Brain microvascular endothelial cell (primary cell): ENCODE measurements around the gene ZNF502.
A peak's percentile ranks its signal among the peaks of the same experiment; 100 is the strongest.

Experiments used
- DNase-seq: peaks from one replicate; pipeline ENCODE4 v3.0.0-alpha.2; 2020
- H3K27ac ChIP-seq: fragments of 250-450 bp; sonication (Bioruptor Pico); 2 replicates; pipeline ENCODE4 v1.5.1; 2020; ENCODE audit warnings: mild to moderate bottlenecking, moderate library complexity
- H3K27me3 ChIP-seq: fragments of 250-450 bp; sonication (Bioruptor Pico); replicated peaks from 2 replicates; pipeline ENCODE4 v1.5.1; 2020; ENCODE audit warnings: mild to moderate bottlenecking
- H3K36me3 ChIP-seq: fragments of 250-450 bp; sonication (Bioruptor Pico); replicated peaks from 2 replicates; pipeline ENCODE4 v1.5.1; 2020; ENCODE audit warnings: mild to moderate bottlenecking
- H3K4me3 ChIP-seq: 2 replicates; pipeline ENCODE4 v1.5.1; 2011; ENCODE audit warnings: low read depth, mild to moderate bottlenecking, control low read depth, low read length, moderate library complexity
- CTCF ChIP-seq: IDR thresholded peaks from 2 replicates; pipeline ENCODE4 v1.5.1; 2011; ENCODE audit warnings: low read depth, mild to moderate bottlenecking, moderate library complexity, low read length, control low read depth, inconsistent platforms; ENCODE audit errors: missing control alignments
- in situ Hi-C: cut with HindIII; loops from 2 replicates; pipeline ENCODE4 v1.10.0; 2017; ENCODE audit warnings: low sequenced_read_pairs, low pct_ligation_motif_present

Gene ZNF502

DNA sequence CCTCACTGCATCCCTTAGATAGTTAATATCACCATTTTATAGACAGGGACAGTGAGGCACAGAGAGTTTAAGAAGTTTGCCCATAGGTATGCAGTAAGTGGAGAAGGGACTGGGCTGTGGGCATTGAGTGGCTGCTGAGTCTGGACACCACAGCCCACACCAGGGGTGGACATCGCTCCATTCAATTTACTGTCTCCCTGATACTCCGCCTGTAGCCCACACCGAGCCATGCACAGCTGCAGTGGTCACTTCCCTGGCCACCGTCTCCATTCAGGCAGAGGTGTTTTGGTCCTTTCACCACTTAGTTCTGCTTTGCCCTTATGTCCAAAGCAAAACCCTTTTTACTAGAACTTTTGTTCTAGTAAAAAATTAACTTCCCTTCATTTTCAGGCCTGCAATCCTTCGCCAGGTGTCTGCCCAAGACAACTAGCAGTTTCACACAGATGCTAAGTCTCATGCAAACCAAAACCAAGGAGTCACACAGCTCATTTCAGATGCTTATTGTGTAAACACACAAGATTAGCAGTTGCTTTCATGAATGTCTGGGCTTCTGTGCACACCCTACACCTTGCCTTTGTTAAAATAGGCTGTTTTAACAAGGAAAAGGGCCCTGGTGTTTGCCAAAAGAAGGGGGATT, 33.9 kb upstream of the ZNF502 start:
- no peak for DNase-seq
- Histone ChIP-seq H3K27ac (no peak overlapping the region), H3K36me3 (no peaks in the 10 kb centered on the region), H3K27me3 (no peaks in the 10 kb centered on the region), H3K4me3 (no peak overlapping the region)
- TF ChIP-seq CTCF: no peak
- in situ Hi-C loops: no loop called here

DNA sequence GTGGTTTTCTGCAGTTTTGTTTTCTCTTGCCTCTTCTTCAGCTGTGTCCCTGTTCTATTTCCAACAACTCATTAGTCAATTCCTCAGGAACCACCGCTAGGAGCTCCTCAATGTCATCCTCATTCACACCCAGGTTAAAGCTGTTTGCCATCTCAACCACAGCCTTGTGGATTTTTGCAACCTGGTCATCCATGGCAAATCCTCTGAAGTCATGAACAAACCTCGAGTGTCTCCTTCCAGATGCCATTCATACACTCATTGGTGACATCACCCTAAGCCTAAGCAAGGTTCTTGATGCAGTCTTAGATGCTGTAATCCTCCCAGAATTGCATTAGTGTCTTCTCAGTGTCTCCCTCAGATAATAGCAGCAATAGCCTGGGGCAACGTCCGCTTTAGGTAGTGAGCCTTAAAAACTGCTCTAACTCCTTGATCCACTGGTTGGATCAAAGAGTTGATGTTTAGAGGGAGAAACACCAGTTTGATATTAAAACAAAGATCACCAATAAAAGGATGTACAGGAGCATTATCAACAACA, 31.5 kb upstream of the ZNF502 start:
- DNase-seq: no peak
- no peak overlapping the region for H3K4me3 ChIP-seq
- in situ Hi-C loops: no loop called here

GRCh38 chr3:44682182-44682896, 30.1 kb upstream of the ZNF502 start:
- DNase-seq: peak; percentile 5
- no peak overlapping the region for H3K27ac ChIP-seq
- H3K36me3 ChIP-seq: no peaks in the 10 kb centered on the region
- H3K4me3 ChIP-seq: no peak overlapping the region
- no peak for TF ChIP-seq CTCF
- H3K27me3 ChIP-seq: no peaks in the 10 kb centered on the region
- in situ Hi-C loops: no loop called here

More for the DNA sequence above, 31.5 kb upstream of the ZNF502 start:
- H3K27me3 ChIP-seq: no peaks in the 10 kb centered on the region
- H3K36me3 ChIP-seq: no peaks in the 10 kb centered on the region
- TF ChIP-seq CTCF: no peak
- H3K27ac ChIP-seq: no peak overlapping the region

DNA sequence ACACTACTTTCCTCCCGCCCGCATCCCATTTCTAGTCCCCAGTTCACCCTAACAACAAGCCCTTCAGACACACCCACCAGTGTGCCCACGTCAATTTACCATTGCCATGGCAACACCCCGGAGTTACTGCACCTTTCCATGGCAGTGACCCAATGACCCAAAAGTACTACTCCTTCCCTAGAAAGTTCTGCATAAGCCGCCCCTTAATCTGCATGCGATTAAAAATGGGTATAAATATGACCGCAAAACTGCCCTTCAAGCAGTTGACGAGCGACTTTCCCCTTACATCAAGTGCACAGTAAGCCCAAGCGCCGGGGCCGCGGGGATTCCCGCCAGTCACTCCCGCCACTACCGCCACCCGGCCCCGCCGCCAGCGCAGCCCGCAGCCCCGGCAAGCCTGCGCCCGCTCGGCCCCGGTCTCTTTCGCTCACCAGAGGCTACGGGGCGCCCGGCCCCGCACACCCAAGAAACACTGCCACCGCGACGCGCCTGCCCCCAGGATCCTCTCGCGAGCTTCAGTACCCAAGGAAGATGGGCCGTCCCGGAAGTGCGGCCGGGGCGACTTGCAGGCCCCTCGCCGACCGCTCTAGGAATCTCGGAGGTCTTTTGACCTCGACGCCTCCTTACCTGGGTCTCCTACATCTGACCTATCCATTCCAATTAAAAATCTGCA, 27.2 kb upstream of the ZNF502 start:
- Histone ChIP-seq H3K27me3 (no peaks in the 10 kb centered on the region), H3K4me3 (peak overlapping the region; percentile 59), H3K27ac (no peak overlapping the region), H3K36me3 (no peaks in the 10 kb centered on the region)
- no peak for TF ChIP-seq CTCF
- in situ Hi-C loops: no loop called here
- peak; percentile 68 for DNase-seq

GRCh38 chr3:44687898-44688297, 24.6 kb upstream of the ZNF502 start:
- TF ChIP-seq CTCF: no peak
- Histone ChIP-seq H3K27me3 (no peaks in the 10 kb centered on the region), H3K27ac (no peak overlapping the region), H3K4me3 (no peak overlapping the region), H3K36me3 (no peaks in the 10 kb centered on the region)
- in situ Hi-C loops: no loop called here
- DNase-seq: no peak
